Suprapubic skin (tissue), 4 donors: Measurements from ENCODE around the gene SMTNL2.

ENCODE experiments used
- POLR2A ChIP-seq, 2 donors: fragments of 450-650 bp; IDR thresholded peaks; one replicate each; pipeline ENCODE4 v1.6.1; 2017; ENCODE audit warnings: antibody characterized with exemption in 2 of 2, mild to moderate bottlenecking in 2 of 2, moderate library complexity in 2 of 2
- POLR2AphosphoS5 ChIP-seq, 3 donors: sonication (generic); formaldehyde crosslinking; IDR thresholded peaks; one replicate each; pipeline ENCODE4 v1.6.1; 2017; ENCODE audit warnings: antibody characterized with exemption in 3 of 3
- TF ChIP-seq, protein P1 (sequence below), 2 donors: fragments of 200-600 bp in 1 of 2; fragments of 450-650 bp in 1 of 2; sonication (generic) in 1 of 2; IDR thresholded peaks; one replicate each; pipeline ENCODE4 v1.5.1; 2016 to 2019; ENCODE audit warnings: antibody characterized with exemption in 2 of 2, mild to moderate bottlenecking in 1 of 2, moderate library complexity in 1 of 2

DNA sequence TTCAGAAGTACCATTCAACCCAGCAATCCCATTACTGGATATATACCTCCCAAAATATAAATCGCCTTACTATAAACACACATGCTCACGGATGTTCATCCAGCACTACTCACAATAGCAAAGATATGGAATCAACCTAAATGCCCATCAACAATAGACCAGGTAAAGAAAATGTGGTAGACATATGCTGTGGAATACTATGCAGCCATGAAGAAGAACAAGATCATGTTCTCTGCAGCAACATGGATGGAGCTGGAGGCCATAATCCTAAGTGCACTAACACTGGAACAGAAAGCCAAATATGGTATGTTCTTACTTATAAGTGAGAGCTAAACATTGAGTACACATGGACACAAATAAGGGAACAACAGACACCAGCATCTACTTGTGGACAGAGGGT is 49.3 kb downstream of the SMTNL2 start:
- TF ChIP-seq POLR2AphosphoS5 (IDR thresholded peaks at IDR 0.05) (no peak), POLR2A (IDR thresholded peaks at IDR 0.05) (no peak)
- TF ChIP-seq, protein P1, sequence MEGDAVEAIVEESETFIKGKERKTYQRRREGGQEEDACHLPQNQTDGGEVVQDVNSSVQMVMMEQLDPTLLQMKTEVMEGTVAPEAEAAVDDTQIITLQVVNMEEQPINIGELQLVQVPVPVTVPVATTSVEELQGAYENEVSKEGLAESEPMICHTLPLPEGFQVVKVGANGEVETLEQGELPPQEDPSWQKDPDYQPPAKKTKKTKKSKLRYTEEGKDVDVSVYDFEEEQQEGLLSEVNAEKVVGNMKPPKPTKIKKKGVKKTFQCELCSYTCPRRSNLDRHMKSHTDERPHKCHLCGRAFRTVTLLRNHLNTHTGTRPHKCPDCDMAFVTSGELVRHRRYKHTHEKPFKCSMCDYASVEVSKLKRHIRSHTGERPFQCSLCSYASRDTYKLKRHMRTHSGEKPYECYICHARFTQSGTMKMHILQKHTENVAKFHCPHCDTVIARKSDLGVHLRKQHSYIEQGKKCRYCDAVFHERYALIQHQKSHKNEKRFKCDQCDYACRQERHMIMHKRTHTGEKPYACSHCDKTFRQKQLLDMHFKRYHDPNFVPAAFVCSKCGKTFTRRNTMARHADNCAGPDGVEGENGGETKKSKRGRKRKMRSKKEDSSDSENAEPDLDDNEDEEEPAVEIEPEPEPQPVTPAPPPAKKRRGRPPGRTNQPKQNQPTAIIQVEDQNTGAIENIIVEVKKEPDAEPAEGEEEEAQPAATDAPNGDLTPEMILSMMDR (IDR thresholded peaks at IDR 0.05), result no peak
